SJCRH30 (cell line): ENCODE results near the gene MGLL. TPM values are rescaled to one million over a fixed set of nuclear protein-coding genes. Genes with fewer than 3 reads are reported as not detected.
"Not testable (repeated sequence)": the region's sequence is repeated elsewhere in the genome, so short reads cannot be mapped to it uniquely, and the experiment has no call there.

ENCODE experiments used
- DNase-seq, 2 experiments: peaks; one replicate each; pipeline ENCODE4 v3.0.0-alpha.2; 2015 to 2020
- H3K27ac ChIP-seq: fragments of 250-450 bp; sonication (Bioruptor Pico); 2 replicates; pipeline ENCODE4 v1.5.1; 2020; ENCODE audit warnings: mild to moderate bottlenecking, moderate library complexity
- H3K27me3 ChIP-seq: fragments of 250-450 bp; sonication (Bioruptor Pico); 2 replicates; pipeline ENCODE4 v1.5.1; 2020; ENCODE audit warnings: mild to moderate bottlenecking, moderate library complexity
- H3K36me3 ChIP-seq: fragments of 250-450 bp; sonication (Bioruptor Pico); 2 replicates; pipeline ENCODE4 v1.5.1; 2020; ENCODE audit warnings: mild to moderate bottlenecking, moderate library complexity
- H3K4me1 ChIP-seq: fragments of 250-450 bp; sonication (Bioruptor Pico); 2 replicates; pipeline ENCODE4 v1.5.1; 2020; ENCODE audit warnings: mild to moderate bottlenecking, moderate library complexity
- H3K4me3 ChIP-seq: fragments of 250-450 bp; sonication (Bioruptor Pico); 2 replicates; pipeline ENCODE4 v1.5.1; 2020; ENCODE audit warnings: mild to moderate bottlenecking, moderate library complexity
- H3K9me3 ChIP-seq: fragments of 250-450 bp; sonication (Bioruptor Pico); replicated peaks from 2 replicates; pipeline ENCODE4 v1.5.1; 2020; ENCODE audit warnings: mild to moderate bottlenecking, moderate library complexity
- total RNA-seq: library from RNA; depleted of rRNA; stranded (reverse); fragments of >200 nt; shearing (Covaris generic); gene quantifications from 2 replicates; pipeline ENCODE4 v1.2.3, GENCODE V29; 2014

The MGLL gene
- total RNA-seq, 1 experiment from 2014 or later: 41.7 TPM

DNA sequence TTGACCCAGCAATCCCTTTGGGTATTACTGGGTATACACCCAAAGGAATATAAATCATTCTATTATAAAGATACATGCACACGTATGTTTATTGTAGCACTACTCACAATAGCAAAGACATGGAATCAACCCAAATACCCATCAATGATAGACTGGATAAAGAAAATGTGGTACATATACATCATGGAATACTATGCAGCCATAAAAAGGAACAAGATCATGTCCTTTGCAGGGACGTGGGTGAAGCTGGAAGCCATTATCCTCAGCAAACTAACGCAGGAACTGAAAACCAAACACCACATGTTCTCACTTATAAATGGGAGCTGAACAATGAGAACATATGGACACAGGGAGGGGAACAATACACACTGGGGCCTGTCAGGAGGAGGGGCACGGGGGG is 117.5 kb downstream of the MGLL start:
- H3K36me3 ChIP-seq: peaks cover 10% of the 10 kb centered on the region; the same call in 1 of the 2 replicates

DNA sequence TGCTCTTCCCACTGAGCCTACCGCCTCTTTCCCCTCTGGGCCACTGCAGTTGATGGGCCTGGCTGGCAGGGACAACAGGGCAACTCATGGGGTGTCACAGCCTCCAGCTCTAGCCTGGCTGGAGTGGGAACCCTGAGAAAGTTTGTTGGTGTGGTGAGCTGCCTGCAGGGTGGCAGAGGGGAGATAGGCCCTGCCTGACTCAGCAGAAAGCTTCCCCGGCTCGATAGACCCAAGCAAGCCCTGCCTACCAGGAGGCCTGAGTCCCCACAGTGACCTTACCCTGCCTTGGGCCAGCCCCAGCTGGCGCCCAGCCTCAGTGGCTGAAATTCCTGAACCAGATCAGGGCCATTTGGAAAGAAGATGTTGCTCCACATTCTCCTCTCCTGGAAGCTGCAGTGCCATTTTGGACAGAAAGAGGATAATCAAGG is 120.2 kb downstream of the MGLL start:
- no peak for DNase-seq
- peaks cover 10% of the 10 kb centered on the region; the same call in 1 of the 2 replicates for H3K36me3 ChIP-seq
- no peak overlapping the region for H3K27ac ChIP-seq
- H3K27me3 ChIP-seq: no peaks in the 10 kb centered on the region
- peaks cover 8% of the 10 kb centered on the region for H3K4me1 ChIP-seq
- H3K9me3 ChIP-seq: no peaks in the 10 kb centered on the region
- no peak overlapping the region for H3K4me3 ChIP-seq

More for the DNA sequence above, 117.5 kb downstream of the MGLL start:
- not testable (repeated sequence) for H3K4me1 ChIP-seq, H3K9me3 ChIP-seq, DNase-seq, H3K4me3 ChIP-seq, H3K27me3 ChIP-seq, H3K27ac ChIP-seq

DNA sequence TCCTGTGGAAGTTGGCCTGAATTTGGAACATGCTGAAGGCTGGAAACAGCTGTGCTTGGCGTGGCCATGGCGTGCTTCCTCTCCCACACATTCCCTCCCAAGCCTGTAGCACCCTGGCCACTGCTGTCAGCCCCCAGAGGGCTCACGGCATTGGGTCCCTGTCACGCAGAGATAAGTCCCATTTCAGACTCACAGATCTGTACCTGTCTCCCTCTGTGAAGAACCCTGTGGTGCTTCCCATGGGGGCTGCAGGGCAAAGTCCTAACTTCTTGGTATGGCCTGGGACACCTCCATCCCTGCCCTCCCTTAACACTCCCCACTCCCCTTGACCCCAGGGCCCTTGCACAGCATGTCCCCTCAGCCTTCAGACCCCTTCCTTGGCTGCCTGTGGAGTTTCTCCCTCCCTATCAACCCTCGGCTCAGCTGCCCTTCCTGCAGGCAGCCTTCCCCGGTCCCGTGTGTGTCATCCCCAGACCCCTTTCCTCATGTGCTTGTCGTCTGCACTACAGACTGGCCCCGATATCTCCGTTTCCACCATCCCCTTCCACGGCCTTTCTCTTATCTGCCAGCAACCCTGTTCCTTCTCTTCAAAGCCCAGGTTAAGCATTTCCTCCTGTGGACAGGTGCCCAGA is 120.9 kb downstream of the MGLL start:
- Histone ChIP-seq H3K36me3 (peaks cover 10% of the 10 kb centered on the region; the same call in 1 of the 2 replicates), H3K27ac (no peak overlapping the region)

DNA sequence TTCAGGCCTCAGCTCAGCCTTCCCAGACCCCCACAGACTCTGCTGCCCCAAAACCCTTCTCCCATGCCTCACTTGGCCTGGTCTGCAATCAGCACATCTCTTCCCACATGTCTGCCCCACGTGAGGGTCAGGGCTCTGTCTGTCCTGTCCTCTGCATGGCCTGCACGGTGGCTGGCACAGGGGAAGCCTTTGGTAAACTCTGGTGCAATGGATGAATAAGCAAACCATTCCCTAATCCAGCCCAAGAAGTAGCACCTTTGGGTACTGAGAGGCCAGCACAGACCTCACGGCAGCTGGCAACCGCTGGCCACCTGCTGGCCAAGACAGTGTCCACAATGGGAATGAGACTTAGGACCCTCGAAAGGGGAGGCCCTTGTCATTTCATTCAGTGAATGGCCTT is 121.9 kb downstream of the MGLL start:
- no peak for DNase-seq
- Histone ChIP-seq H3K9me3 (no peaks in the 10 kb centered on the region), H3K4me1 (peaks cover 17% of the 10 kb centered on the region), H3K27me3 (no peaks in the 10 kb centered on the region), H3K4me3 (no peak overlapping the region), H3K36me3 (peaks cover 10% of the 10 kb centered on the region; the same call in 1 of the 2 replicates), H3K27ac (no peak overlapping the region)

More for the DNA sequence above, 120.9 kb downstream of the MGLL start:
- Histone ChIP-seq H3K4me3 (no peak overlapping the region), H3K27me3 (no peaks in the 10 kb centered on the region), H3K9me3 (no peaks in the 10 kb centered on the region), H3K4me1 (peaks cover 16% of the 10 kb centered on the region)
- no peak for DNase-seq

DNA sequence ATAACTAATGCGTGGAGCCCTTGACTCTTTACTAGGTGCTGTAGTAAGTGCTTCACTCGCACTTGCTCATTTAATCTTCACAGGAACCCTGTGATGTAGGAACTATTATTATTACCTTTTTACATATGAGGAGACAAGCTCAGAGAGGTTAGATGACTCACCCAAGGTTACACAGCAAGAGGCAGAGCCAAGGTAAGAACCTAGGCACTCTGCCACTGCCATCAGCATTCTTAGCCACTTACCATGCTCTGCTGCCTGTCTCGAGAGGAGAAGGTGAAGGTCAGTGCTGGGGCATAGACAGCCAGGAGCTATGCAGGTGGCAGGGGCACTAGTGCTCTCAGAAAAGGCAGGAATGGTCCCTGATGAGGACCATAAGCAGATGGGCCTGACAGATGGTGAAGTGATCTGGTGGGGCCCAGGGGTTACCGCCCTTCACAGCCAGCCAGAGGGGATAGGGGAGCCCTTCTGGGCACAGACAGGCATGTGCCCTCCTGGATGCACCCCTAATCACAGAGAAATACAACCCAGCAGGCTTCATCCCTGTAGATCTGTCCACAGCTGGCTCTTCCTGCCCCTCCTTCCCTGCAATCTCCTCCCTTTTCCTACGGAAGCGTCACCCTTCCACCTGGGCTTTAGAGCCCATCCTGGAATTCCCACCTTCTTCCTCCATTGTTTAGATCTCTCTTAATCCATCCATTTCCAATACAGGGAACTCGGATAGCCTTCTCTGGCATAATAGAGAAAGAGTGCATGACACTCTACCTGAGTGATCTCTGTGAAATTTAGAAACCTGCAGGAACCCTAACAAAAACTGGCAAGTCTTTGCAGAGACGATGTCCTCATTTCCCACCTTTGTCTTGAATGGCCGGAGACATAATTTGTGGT is 122.7 kb downstream of the MGLL start:
- no peaks in the 10 kb centered on the region for H3K9me3 ChIP-seq
- peaks cover 17% of the 10 kb centered on the region for H3K4me1 ChIP-seq
- no peak overlapping the region for H3K4me3 ChIP-seq
- peaks cover 5% of the 10 kb centered on the region; the same call in 1 of the 2 replicates for H3K36me3 ChIP-seq
- no peaks in the 10 kb centered on the region for H3K27me3 ChIP-seq
- no peak for DNase-seq
- H3K27ac ChIP-seq: no peak overlapping the region

DNA sequence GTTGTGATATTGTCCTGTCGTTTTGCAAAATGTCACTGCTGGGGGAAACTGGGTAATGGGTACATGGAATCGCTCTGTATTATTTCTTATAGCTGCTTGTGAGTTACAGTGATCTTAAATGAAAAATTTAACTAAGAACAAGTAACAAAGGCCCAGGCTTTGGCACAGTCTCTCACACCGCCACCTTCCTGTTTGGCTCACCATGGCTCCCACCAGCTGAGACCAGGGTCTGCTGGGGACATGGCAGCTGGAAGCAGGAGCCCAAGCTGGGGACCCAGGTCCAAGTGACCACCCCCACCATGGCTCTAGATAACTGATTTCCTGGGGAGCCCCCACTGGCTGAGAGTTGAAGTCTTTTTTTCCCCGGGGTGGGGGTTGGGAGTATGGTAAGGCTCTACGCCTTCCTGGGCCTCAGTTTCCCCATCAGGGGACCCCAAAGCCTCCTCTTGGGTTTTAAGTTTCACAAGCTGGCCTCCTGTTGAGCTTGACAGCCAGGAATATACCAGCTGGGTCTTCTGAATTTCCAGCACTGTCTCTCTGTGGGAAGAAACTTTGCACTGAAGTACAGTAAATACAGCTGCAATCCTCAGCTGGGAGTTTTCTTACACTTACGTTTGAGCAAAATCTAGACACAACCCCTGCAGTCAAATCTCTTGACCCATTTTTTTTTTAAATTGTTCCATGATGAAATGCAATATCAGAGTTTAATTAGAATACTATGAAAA is 123.5 kb downstream of the MGLL start:
- H3K4me3 ChIP-seq: no peak overlapping the region
- peaks cover 17% of the 10 kb centered on the region for H3K4me1 ChIP-seq
- H3K36me3 ChIP-seq: peaks cover 3% of the 10 kb centered on the region; the same call in 1 of the 2 replicates
- no peaks in the 10 kb centered on the region for H3K9me3 ChIP-seq
- DNase-seq: no peak
- H3K27me3 ChIP-seq: no peaks in the 10 kb centered on the region
- no peak overlapping the region for H3K27ac ChIP-seq

DNA sequence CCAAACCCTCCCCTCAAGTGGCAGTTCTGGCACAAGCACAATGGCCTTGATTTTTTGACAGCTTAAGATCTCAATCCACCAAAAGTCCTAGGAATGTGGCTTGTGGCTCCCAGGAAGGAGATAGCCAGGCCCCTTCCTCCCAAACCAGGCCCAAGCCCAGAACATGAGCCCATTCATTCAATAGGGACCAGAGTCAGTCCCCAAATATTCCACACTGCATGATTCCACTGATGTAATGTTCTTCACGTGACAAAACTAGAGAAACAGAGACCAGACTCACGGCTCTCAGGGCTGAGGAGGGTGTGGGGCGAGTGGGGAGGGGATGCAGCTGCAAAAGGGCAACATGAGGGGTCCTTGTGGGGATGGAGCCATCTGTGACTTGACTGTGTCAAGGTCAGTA is 124.0 kb downstream of the MGLL start:
- Histone ChIP-seq H3K4me3 (no peak overlapping the region), H3K36me3 (peaks cover 2% of the 10 kb centered on the region; the same call in 1 of the 2 replicates), H3K27ac (no peak overlapping the region; the same call in 1 of the 2 replicates), H3K9me3 (no peaks in the 10 kb centered on the region), H3K27me3 (no peaks in the 10 kb centered on the region), H3K4me1 (peaks cover 17% of the 10 kb centered on the region)
- no peak for DNase-seq

DNA sequence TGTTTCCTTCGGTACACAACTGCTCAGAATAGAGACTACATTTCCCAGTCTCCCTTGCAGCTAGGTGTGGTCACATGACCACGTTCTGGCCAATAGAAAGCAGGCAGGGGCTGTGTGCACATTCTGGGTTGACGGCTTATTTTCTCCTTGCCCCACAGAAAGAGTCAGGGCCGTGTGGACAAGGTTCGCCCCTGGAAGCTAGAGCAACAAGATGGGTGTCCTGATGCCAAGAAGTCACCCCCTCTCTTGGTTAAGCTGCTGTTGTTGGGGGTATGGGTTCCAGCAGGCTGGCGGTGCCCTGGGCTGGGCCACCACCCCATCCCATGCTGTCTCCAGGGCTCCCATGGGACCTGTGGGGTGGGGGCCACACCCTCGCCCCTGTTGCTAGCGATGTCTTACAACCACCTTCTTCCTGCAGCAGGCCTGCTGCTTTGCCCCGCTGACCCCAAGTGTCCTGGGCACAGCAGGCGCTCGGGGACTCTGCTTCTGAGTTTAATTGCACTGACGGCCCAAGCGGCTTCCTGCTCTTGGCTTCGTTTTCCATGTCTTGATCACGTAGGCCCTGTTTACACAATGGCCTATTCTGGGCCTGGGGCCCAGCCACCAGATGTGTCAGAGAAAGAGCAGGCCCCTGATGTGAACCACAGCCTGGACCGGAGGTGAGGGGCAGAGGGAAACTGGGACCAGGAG is 124.6 kb downstream of the MGLL start:
- Histone ChIP-seq H3K4me1 (peaks cover 17% of the 10 kb centered on the region), H3K27ac (peak overlapping the region; percentile 61), H3K36me3 (no peaks in the 10 kb centered on the region), H3K27me3 (no peaks in the 10 kb centered on the region), H3K4me3 (peak overlapping the region; percentile 40), H3K9me3 (no peaks in the 10 kb centered on the region)
- DNase-seq: peak; percentile 86 to 94

DNA sequence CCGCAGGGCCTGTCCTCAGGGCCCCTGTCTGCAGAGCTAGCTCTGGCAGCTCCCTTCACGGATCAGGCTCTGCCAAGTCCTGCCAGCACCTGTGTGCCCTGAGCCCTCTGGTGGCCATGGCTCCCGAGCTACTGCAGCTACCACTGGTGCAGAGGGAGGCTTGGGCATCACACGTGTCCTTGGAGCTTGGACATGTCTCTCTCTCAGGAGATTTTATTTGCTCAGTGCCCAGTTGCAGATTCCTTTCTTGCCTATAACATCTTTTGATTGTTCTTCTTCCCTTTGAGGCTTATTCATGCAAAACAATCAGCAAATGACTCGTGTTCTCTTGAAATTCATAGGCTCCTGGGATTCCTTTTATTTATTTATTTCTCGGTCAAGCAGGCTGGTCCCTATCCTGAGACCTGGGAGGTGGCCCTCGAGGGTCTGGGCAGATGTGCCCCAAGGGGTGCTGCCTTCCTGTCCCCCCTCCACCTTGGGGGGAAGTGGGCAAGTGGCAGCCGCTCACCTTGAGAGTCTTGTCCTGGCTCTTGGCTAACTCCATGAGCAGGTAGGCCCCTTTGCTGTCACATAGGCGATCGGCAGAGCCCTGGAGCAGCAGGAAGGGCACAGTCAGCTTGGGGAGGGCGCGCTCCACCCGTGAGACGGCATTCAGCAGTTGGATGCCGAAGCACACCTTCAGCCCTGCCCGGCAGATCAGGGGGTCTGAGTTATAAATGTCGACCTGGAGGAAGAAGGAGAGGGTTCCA is 127.7 kb downstream of the MGLL start:
- peak; percentile 37 to 38 for DNase-seq
- H3K36me3 ChIP-seq: no peaks in the 10 kb centered on the region
- no peaks in the 10 kb centered on the region for H3K9me3 ChIP-seq
- no peaks in the 10 kb centered on the region for H3K27me3 ChIP-seq
- H3K4me1 ChIP-seq: peaks cover 35% of the 10 kb centered on the region
- no peak overlapping the region for H3K4me3 ChIP-seq
- no peak overlapping the region for H3K27ac ChIP-seq

DNA sequence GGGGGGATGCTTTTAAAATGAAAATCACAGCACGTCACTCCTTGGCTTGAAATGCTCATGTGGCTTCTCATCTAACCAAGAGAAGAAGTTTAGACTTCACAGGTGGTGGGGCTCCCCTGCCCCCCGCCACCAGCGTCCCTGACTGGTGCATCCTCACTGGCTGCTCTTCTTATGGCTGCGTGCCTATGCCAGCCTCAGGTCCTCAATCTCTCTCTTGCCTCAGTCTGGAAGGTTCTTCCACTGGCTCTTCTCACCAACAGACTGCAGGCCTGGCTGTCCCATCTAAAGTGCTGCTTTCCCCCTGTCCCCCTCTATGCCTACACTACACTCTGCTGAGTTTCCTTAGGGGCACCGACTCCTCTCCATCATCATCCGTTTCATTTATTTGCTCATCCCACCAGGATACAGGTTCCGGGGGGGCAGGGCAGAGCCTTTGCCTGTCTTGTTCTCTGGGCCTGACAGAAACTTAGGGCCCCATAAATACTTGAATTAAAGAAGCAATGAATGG is 128.9 kb downstream of the MGLL start:
- no peak for DNase-seq
- no peaks in the 10 kb centered on the region for H3K36me3 ChIP-seq
- no peak overlapping the region for H3K4me3 ChIP-seq
- H3K4me1 ChIP-seq: peaks cover 48% of the 10 kb centered on the region
- H3K9me3 ChIP-seq: no peaks in the 10 kb centered on the region
- H3K27me3 ChIP-seq: no peaks in the 10 kb centered on the region
- no peak overlapping the region for H3K27ac ChIP-seq

DNA sequence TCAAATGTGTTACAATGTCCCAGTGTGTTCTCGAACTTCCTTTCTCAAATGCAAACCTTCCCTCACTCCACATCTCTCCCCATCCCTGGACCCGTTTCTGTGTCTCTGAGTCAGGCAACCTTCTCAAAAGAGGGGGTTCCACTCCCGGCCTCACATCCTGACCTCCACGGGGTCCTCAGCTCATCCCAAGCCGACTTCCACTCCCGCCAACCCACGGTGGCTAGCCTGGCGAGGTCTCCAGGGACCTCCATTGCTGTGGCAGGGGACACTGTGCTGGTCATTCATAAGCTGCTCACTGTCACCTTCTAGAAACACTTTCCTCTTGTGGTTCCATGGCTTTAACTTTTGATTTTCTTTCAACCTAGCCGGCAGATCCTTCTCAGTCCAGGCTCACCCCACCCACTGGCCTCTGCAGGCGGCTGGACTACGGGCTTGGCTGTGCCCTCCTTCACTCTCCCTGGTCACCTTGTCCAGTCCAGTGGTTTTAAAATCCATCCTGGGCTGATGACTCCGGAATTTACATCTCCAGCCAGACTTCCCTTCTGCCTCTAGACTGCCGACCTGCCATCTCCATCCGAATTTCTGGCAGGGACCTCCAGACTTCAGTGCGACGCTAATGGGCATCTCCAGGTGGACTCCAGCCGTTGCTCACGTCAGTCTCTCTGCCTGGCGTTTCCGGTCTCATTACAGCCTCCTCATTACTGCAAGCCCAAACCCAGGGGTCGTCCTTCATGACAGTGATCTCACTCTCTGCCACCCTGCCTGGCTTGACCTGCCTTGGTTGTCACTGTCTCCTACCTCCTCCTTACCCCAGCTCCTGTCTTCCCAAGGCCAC is 129.6 kb downstream of the MGLL start:
- Histone ChIP-seq H3K9me3 (no peaks in the 10 kb centered on the region), H3K4me1 (peaks cover 51% of the 10 kb centered on the region), H3K4me3 (no peak overlapping the region), H3K27ac (no peak overlapping the region), H3K36me3 (no peaks in the 10 kb centered on the region), H3K27me3 (no peaks in the 10 kb centered on the region)
- no peak for DNase-seq

DNA sequence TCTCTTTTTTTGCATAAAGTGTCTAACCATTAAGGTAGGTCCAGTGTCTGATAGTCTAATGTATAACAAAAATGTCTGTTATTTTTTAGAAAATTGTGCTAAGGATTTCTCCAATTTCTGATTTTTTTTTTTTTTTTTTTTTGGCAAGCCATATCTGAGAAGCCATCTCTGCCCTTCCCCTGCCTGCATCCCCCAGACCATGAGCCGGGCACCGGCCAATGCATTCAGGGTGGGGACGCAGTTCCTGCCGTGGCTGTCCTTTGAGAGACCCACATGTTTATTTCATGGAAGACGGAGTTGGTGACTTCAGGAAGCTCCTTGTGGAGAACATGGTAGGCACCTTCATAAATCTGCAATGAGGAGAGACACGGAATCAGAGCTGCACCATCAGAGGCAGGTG is 130.3 kb downstream of the MGLL start:
- Histone ChIP-seq H3K36me3 (no peaks in the 10 kb centered on the region), H3K9me3 (0 out of 2 replicates have a peak, but pooled peaks cover 3% of the 10 kb centered on the region), H3K27me3 (no peaks in the 10 kb centered on the region), H3K27ac (no peak overlapping the region), H3K4me1 (peaks cover 47% of the 10 kb centered on the region), H3K4me3 (no peak overlapping the region)
- no peak for DNase-seq

DNA sequence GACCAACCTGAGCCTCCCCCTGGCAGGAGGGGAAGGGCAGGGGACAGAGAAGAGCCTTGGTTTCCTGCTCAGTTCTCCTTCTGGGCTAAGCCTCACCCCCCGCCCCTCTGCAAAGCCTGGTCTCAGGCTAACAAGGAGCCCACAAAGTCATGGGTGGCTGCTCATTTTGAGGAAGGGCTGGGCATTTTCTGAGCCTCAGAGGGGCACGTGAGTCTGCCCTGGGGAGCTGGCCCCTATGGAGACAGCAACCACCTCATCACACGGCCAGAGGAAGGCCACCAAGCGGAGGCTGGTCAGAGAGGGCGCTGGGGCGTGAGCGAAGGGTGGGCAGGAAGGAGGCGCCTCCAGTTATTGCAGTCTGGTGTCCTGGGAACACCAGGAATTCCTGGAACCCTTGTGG is 130.8 kb downstream of the MGLL start:
- Histone ChIP-seq H3K27me3 (no peaks in the 10 kb centered on the region), H3K4me3 (no peak overlapping the region), H3K27ac (no peak overlapping the region), H3K36me3 (no peaks in the 10 kb centered on the region), H3K4me1 (peaks cover 42% of the 10 kb centered on the region), H3K9me3 (0 out of 2 replicates have a peak, but pooled peaks cover 3% of the 10 kb centered on the region)
- no peak for DNase-seq
